CD14-positive monocyte (primary cell): Measurements from ENCODE around the gene SCP2. TPM values are rescaled to one million over a fixed set of nuclear protein-coding genes. Genes with fewer than 3 reads are reported as not detected.

ENCODE experiments used
- DNase-seq, 3 donors: peaks; one replicate each; pipeline ENCODE4 v3.0.0-alpha.2; 2011 to 2022
- H2AFZ ChIP-seq: 2 replicates; pipeline ENCODE4 v1.6.0; 2012; ENCODE audit warnings: mild to moderate bottlenecking, low read depth, low read length, inconsistent platforms; ENCODE audit not compliant: insufficient read depth, poor library complexity, severe bottlenecking
- H3K27ac ChIP-seq, 2 donors: 1 replicate in 1 of 2; 2 replicates in 1 of 2; pipeline ENCODE4 v1.5.1; 2012 to 2013; ENCODE audit warnings: low read length in 2 of 2, control low read depth in 1 of 2, inconsistent platforms in 1 of 2, low read depth in 1 of 2, mild to moderate bottlenecking in 1 of 2
- H3K27me3 ChIP-seq, 2 donors: one replicate each; pipeline versions ENCODE4 v1.6.0 to v1.6.1; 2011 to 2013; ENCODE audit warnings: low read length in 2 of 2; ENCODE audit not compliant: control insufficient read depth in 2 of 2, insufficient read depth in 2 of 2
- H3K36me3 ChIP-seq, 2 donors: replicated peaks in 1 of 2; 1 replicate in 1 of 2; 2 replicates in 1 of 2; pipeline versions ENCODE4 v1.5.1 to v1.6.1; 2012 to 2013; ENCODE audit warnings: low read length in 2 of 2, control low read depth in 1 of 2, inconsistent platforms in 1 of 2, mild to moderate bottlenecking in 1 of 2; ENCODE audit not compliant: insufficient read depth in 2 of 2, control insufficient read depth in 1 of 2
- H3K4me1 ChIP-seq, 2 donors: 1 replicate in 1 of 2; 2 replicates in 1 of 2; pipeline versions ENCODE4 v1.5.1 to v1.6.1; 2012 to 2013; ENCODE audit warnings: low read length in 2 of 2, control low read depth in 1 of 2, inconsistent platforms in 1 of 2, mild to moderate bottlenecking in 1 of 2, moderate library complexity in 1 of 2; ENCODE audit not compliant: insufficient read depth in 2 of 2, control insufficient read depth in 1 of 2
- H3K4me2 ChIP-seq: replicated peaks from 2 replicates; pipeline ENCODE3; 2012; ENCODE audit warnings: low read length, moderate library complexity, mild to moderate bottlenecking; ENCODE audit not compliant: poor library complexity, severe bottlenecking; ENCODE audit errors: extremely low read depth
- H3K4me3 ChIP-seq, 3 experiments: fragments of 200-600 bp in 1 of 3; sonication (generic) in 1 of 3; replicated peaks in 1 of 3; 1 replicate in 2 of 3; 2 replicates in 1 of 3; pipeline ENCODE4 v1.5.1; 2011 to 2013; ENCODE audit warnings: low read length in 3 of 3, mild to moderate bottlenecking in 3 of 3, control low read depth in 2 of 3, low read depth in 2 of 3, inconsistent platforms in 1 of 3, moderate library complexity in 1 of 3
- H3K79me2 ChIP-seq: 2 replicates; pipeline ENCODE4 v1.6.0; 2012; ENCODE audit warnings: mild to moderate bottlenecking, control low read depth, inconsistent platforms, low read length, moderate library complexity; ENCODE audit not compliant: insufficient read depth
- H3K9ac ChIP-seq: 2 replicates; pipeline ENCODE4 v1.6.0; 2017; ENCODE audit warnings: low read length, mild to moderate bottlenecking; ENCODE audit not compliant: insufficient read depth, poor library complexity, severe bottlenecking
- H3K9me3 ChIP-seq, 2 donors: replicated peaks in 1 of 2; 1 replicate in 1 of 2; 2 replicates in 1 of 2; pipeline versions ENCODE4 v1.5.1 to v1.6.1; 2012 to 2013; ENCODE audit warnings: low read length in 2 of 2, control low read depth in 1 of 2; ENCODE audit not compliant: control insufficient read depth in 1 of 2, insufficient read depth in 1 of 2
- H4K20me1 ChIP-seq: 2 replicates; pipeline ENCODE4 v1.6.0; 2012; ENCODE audit warnings: mild to moderate bottlenecking, low read length, control low read depth, moderate library complexity; ENCODE audit not compliant: insufficient read depth
- H3K27ac Mint-ChIP-seq, 7 donors: one replicate each; pipeline ENCODE4 v1.8.0; 2020; ENCODE audit warnings: mild to moderate bottlenecking in 7 of 7, mixed read lengths in 7 of 7, moderate library complexity in 6 of 7, inconsistent platforms in 2 of 7
- H3K27me3 Mint-ChIP-seq, 3 donors: one replicate each; pipeline ENCODE4 v1.8.0; 2021 to 2022; ENCODE audit warnings: low read depth in 3 of 3, mild to moderate bottlenecking in 3 of 3, mixed read lengths in 3 of 3, moderate library complexity in 3 of 3, inconsistent platforms in 1 of 3
- H3K36me3 Mint-ChIP-seq, 2 donors: one replicate each; pipeline ENCODE4 v1.8.0; 2020; ENCODE audit warnings: mixed read lengths in 2 of 2, inconsistent platforms in 1 of 2, mild to moderate bottlenecking in 1 of 2
- H3K4me1 Mint-ChIP-seq: one replicate; pipeline ENCODE4 v1.8.0; 2020; ENCODE audit warnings: mild to moderate bottlenecking, mixed read lengths
- H3K4me3 Mint-ChIP-seq, 2 donors: one replicate each; pipeline ENCODE4 v1.8.0; 2020; ENCODE audit warnings: mild to moderate bottlenecking in 2 of 2, mixed read lengths in 2 of 2, moderate library complexity in 1 of 2
- H3K9me3 Mint-ChIP-seq, 7 donors: one replicate each; pipeline ENCODE4 v1.8.0; 2020 to 2022; ENCODE audit warnings: mixed read lengths in 7 of 7, mild to moderate bottlenecking in 6 of 7, moderate library complexity in 6 of 7, inconsistent platforms in 2 of 7
- WGBS: methylation state at CpG from one replicate; pipeline ENCODE4 v1.1.5; 2013; ENCODE audit warnings: missing lambda C conversion rate; ENCODE audit not compliant: insufficient coverage; 5-methylcytosine and 5-hydroxymethylcytosine counted together
- intact Hi-C, 2 donors: fragments of 100-400 bp; cut with micrococcal nuclease; formaldehyde crosslinking; loops; one replicate each; pipeline versions ENCODE4 v1.15.0 to v1.15.1; 2023
- polyA plus RNA-seq, 3 donors: library from polyadenylated mRNA; depleted of rRNA in 1 of 3; unstranded in 2 of 3; stranded (reverse) in 1 of 3; fragments of 300-500 nt in 2 of 3; fragments of >200 nt in 1 of 3; fragmentation: Illumina TruSeq in 2 of 3; gene quantifications; 1 replicate in 2 of 3; 2 replicates in 1 of 3; pipeline ENCODE4 v1.2.3, GENCODE V29; 2012 to 2021
- TF ChIP-seq, protein P1 (sequence below): fragments of 200-600 bp; IDR thresholded peaks from one replicate; pipeline ENCODE4 v1.8.0; 2022; ENCODE audit warnings: antibody characterized with exemption, mild to moderate bottlenecking

The SCP2 gene
- polyA plus RNA-seq, 3 donors = 56.3 to 197 (median 156) TPM

DNA sequence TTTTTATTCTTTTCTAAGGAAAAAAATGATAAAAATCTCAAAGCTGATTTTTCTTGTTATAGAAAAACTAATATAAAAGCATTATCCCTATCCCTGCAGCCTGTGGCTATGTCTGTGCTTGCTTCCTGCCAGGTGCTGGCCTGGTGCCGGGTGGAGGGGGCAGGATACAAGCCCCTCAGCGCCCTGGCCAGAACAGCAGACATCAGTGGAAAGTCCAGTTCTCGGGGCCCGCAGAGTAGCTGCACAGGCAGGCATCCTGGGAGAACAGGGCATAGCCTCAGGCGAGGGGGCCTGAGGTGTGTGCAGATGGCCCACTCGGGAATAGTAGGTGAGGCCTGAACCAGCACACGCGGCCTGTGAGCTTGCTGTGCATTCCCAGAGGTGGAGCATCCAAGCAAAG is 158.3 kb downstream of the SCP2 start:
- H3K27me3 Mint-ChIP-seq = peaks cover 0 to 7% (median 3%) of the 10 kb centered on the region in 3 donors
- H3K9me3 ChIP-seq = no peaks in the 10 kb centered on the region
- H3K4me1 ChIP-seq = no peaks in the 10 kb centered on the region
- intact Hi-C loops = no loop called here
- H3K4me3 Mint-ChIP-seq = no peak overlapping the region
- 96% methylated on average over 8 of the region's 8 CpGs for WGBS
- H3K27me3 ChIP-seq = no peaks in the 10 kb centered on the region
- H3K36me3 ChIP-seq = no peaks in the 10 kb centered on the region
- H3K36me3 Mint-ChIP-seq = no peaks in the 10 kb centered on the region
- H3K4me2 ChIP-seq = no peak overlapping the region
- no peaks in the 10 kb centered on the region for H4K20me1 ChIP-seq
- no peak overlapping the region for H2AFZ ChIP-seq
- no peaks in the 10 kb centered on the region for H3K4me1 Mint-ChIP-seq
- DNase-seq = no peak
- TF ChIP-seq, protein P1, sequence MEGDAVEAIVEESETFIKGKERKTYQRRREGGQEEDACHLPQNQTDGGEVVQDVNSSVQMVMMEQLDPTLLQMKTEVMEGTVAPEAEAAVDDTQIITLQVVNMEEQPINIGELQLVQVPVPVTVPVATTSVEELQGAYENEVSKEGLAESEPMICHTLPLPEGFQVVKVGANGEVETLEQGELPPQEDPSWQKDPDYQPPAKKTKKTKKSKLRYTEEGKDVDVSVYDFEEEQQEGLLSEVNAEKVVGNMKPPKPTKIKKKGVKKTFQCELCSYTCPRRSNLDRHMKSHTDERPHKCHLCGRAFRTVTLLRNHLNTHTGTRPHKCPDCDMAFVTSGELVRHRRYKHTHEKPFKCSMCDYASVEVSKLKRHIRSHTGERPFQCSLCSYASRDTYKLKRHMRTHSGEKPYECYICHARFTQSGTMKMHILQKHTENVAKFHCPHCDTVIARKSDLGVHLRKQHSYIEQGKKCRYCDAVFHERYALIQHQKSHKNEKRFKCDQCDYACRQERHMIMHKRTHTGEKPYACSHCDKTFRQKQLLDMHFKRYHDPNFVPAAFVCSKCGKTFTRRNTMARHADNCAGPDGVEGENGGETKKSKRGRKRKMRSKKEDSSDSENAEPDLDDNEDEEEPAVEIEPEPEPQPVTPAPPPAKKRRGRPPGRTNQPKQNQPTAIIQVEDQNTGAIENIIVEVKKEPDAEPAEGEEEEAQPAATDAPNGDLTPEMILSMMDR = no peak
- H3K9me3 Mint-ChIP-seq = no peaks in the 10 kb centered on the region
- no peaks in the 10 kb centered on the region for H3K79me2 ChIP-seq
- no peak overlapping the region for H3K9ac ChIP-seq
- no peak overlapping the region for H3K27ac Mint-ChIP-seq
- no peak overlapping the region for H3K4me3 ChIP-seq
- H3K27ac ChIP-seq = no peak overlapping the region

DNA sequence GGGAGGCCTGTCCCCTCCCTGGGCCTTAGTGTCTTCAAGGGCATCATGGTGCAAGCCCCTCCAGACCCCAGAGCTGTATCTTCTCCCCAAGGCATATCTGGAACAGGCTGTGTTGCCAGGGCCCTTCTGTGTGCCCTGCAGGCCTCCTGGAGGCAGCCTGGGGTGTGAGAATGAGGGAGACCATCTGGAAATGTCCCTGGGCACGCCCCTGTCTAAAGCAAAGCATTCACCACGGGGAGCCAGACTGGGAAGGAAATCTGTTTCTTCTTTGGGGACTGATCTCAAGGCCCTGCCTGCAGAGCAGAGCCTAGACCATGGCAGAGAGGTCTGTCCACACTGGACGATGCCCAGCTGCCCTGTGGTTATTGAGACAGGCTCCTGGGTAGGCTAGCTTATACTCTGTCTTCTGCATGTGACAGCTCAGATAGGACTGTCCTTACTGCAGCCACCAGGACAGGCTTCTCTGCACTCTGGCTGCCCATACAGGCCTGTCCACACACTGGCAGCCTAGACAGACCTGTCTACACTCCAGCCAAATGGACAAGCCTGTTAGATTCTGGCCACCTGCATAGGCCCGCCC is 159.5 kb downstream of the SCP2 start:
- Histone ChIP-seq H3K9ac (no peak overlapping the region), H3K27ac (no peak overlapping the region), H3K9me3 (no peaks in the 10 kb centered on the region), H3K4me3 (no peak overlapping the region), H3K4me1 (no peaks in the 10 kb centered on the region), H3K27me3 (no peaks in the 10 kb centered on the region), H3K79me2 (no peaks in the 10 kb centered on the region), H3K4me2 (no peak overlapping the region), H3K36me3 (no peaks in the 10 kb centered on the region), H2AFZ (no peak overlapping the region), H4K20me1 (no peaks in the 10 kb centered on the region)
- Mint-ChIP-seq H3K4me3 (no peak overlapping the region), H3K9me3 (no peaks in the 10 kb centered on the region), H3K27ac (no peak overlapping the region), H3K36me3 (no peaks in the 10 kb centered on the region), H3K27me3 (peaks cover 0 to 7% (median 3%) of the 10 kb centered on the region in 3 donors), H3K4me1 (peaks cover 5% of the 10 kb centered on the region)
- intact Hi-C loops = no loop called here
- DNase-seq = no peak
- WGBS = 93% methylated on average over 4 of the region's 4 CpGs
- TF ChIP-seq, protein P1 = no peak
